Mesenchymal stem cell (in vitro differentiated cells and primary cell): ENCODE results near the gene CD300LF.

Experiments
- DNase-seq: peaks from one replicate; pipeline ENCODE4 v3.0.0-alpha.2; 2013
- H2AFZ ChIP-seq: one replicate; pipeline ENCODE4 v1.6.1; 2013; ENCODE audit warnings: low read depth, mild to moderate bottlenecking, control low read depth, inconsistent platforms, low read length, moderate library complexity
- H2AK5ac ChIP-seq: 2 replicates; pipeline ENCODE4 v1.6.1; 2013; ENCODE audit warnings: low read length, moderate library complexity, mild to moderate bottlenecking, inconsistent platforms; ENCODE audit not compliant: severe bottlenecking
- H2BK120ac ChIP-seq: one replicate; pipeline ENCODE4 v1.6.1; 2013; ENCODE audit warnings: low read depth, mild to moderate bottlenecking, inconsistent platforms, low read length, moderate library complexity
- H2BK12ac ChIP-seq, 2 experiments: one replicate each; pipeline ENCODE4 v1.6.1; 2013; ENCODE audit warnings: inconsistent platforms in 2 of 2, low read length in 2 of 2, mild to moderate bottlenecking in 2 of 2, moderate library complexity in 2 of 2, control low read depth in 1 of 2
- H2BK15ac ChIP-seq: one replicate; pipeline ENCODE4 v1.6.1; 2013; ENCODE audit warnings: mild to moderate bottlenecking, low read depth, inconsistent platforms; ENCODE audit not compliant: poor library complexity, severe bottlenecking
- H2BK5ac ChIP-seq: 2 replicates; pipeline ENCODE4 v1.6.1; 2013; ENCODE audit warnings: low read depth, mild to moderate bottlenecking, low read length, control low read depth, inconsistent platforms; ENCODE audit not compliant: poor library complexity, severe bottlenecking
- H3K14ac ChIP-seq, 2 experiments: one replicate each; pipeline ENCODE4 v1.6.1; 2013; ENCODE audit warnings: inconsistent platforms in 2 of 2, low read length in 2 of 2, control low read depth in 1 of 2, mild to moderate bottlenecking in 1 of 2, moderate library complexity in 1 of 2
- H3K18ac ChIP-seq, 2 experiments: one replicate each; pipeline ENCODE4 v1.6.1; 2013; ENCODE audit warnings: inconsistent platforms in 2 of 2, low read length in 2 of 2, control low read depth in 1 of 2, low read depth in 1 of 2, mild to moderate bottlenecking in 1 of 2
- H3K23ac ChIP-seq, 2 experiments: one replicate each; pipeline ENCODE4 v1.6.1; 2013; ENCODE audit warnings: inconsistent platforms in 2 of 2, low read length in 2 of 2, mild to moderate bottlenecking in 2 of 2, moderate library complexity in 2 of 2, control low read depth in 1 of 2
- H3K27ac ChIP-seq: 2 replicates; pipeline ENCODE4 v1.5.1; 2013; ENCODE audit warnings: mild to moderate bottlenecking, moderate library complexity, low read length, control low read depth, inconsistent platforms; ENCODE audit not compliant: poor library complexity, severe bottlenecking
- H3K27me3 ChIP-seq, 2 experiments: 2 replicates each; pipeline versions ENCODE4 v1.6.1 to v1.7.0; 2013; ENCODE audit warnings: low read length in 2 of 2, mild to moderate bottlenecking in 2 of 2, moderate library complexity in 2 of 2, control low read depth in 1 of 2, inconsistent platforms in 1 of 2; ENCODE audit not compliant: control insufficient read depth in 1 of 2, insufficient read depth in 1 of 2
- H3K36me3 ChIP-seq, 2 experiments: 2 replicates each; pipeline versions ENCODE4 v1.6.1 to v1.7.0; 2013; ENCODE audit warnings: low read length in 2 of 2, control low read depth in 1 of 2, inconsistent platforms in 1 of 2, low read depth in 1 of 2, mild to moderate bottlenecking in 1 of 2; ENCODE audit not compliant: insufficient read depth in 2 of 2, control insufficient read depth in 1 of 2
- H3K4ac ChIP-seq, 2 experiments: one replicate each; pipeline ENCODE4 v1.6.1; 2013; ENCODE audit warnings: inconsistent platforms in 2 of 2, low read length in 2 of 2, mild to moderate bottlenecking in 2 of 2, moderate library complexity in 2 of 2, control low read depth in 1 of 2, low read depth in 1 of 2
- H3K4me1 ChIP-seq: 2 replicates; pipeline ENCODE4 v1.6.1; 2013; ENCODE audit warnings: low read depth, low read length, control low read depth; ENCODE audit not compliant: control insufficient read depth, insufficient read depth
- H3K4me2 ChIP-seq: 2 replicates; pipeline ENCODE4 v1.6.1; 2013; ENCODE audit warnings: low read length, mild to moderate bottlenecking, inconsistent platforms; ENCODE audit not compliant: poor library complexity, severe bottlenecking
- H3K4me3 ChIP-seq, 2 experiments: 2 replicates each; pipeline versions ENCODE4 v1.5.1 to v1.7.0; 2013; ENCODE audit warnings: low read length in 2 of 2, mild to moderate bottlenecking in 2 of 2, control low read depth in 1 of 2, low read depth in 1 of 2; ENCODE audit not compliant: insufficient read depth in 1 of 2
- H3K79me1 ChIP-seq: replicated peaks from 2 replicates; pipeline ENCODE4 v1.6.1; 2013; ENCODE audit warnings: mild to moderate bottlenecking, control low read depth, low read length, inconsistent platforms; ENCODE audit not compliant: poor library complexity, severe bottlenecking
- H3K9ac ChIP-seq: 2 replicates; pipeline ENCODE4 v1.7.0; 2013; ENCODE audit warnings: mild to moderate bottlenecking, low read length, moderate library complexity
- H3K9me3 ChIP-seq: 2 replicates; pipeline ENCODE4 v1.7.0; 2013; ENCODE audit warnings: mild to moderate bottlenecking, low read length; ENCODE audit not compliant: control insufficient read depth
- H4K8ac ChIP-seq: one replicate; pipeline ENCODE4 v1.6.1; 2013; ENCODE audit warnings: inconsistent platforms, mild to moderate bottlenecking, low read length, moderate library complexity
- H4K91ac ChIP-seq: one replicate; pipeline ENCODE4 v1.6.1; 2013; ENCODE audit warnings: mild to moderate bottlenecking, low read length, inconsistent platforms
- WGBS: methylation state at CpG from one replicate; pipeline ENCODE4 v1.1.7; 2013; ENCODE audit warnings: mixed read lengths; 5-methylcytosine and 5-hydroxymethylcytosine counted together

The CD300LF gene

GRCh38 chr17:74682471-74683190, 30.1 kb downstream of the CD300LF start:
- DNase-seq = no peak
- WGBS = 79% methylated on average over 15 of the region's 15 CpGs
- H3K79me1 ChIP-seq = no peaks in the 10 kb centered on the region

GRCh38 chr17:74682028-74682427, 30.7 kb downstream of the CD300LF start:
- 79% methylated on average over 6 of the region's 6 CpGs for WGBS
- no peak overlapping the region for H3K18ac ChIP-seq
- no peak overlapping the region for H2BK120ac ChIP-seq
- no peaks in the 10 kb centered on the region for H3K9me3 ChIP-seq
- H3K4me3 ChIP-seq = no peak overlapping the region
- no peak overlapping the region for H2BK15ac ChIP-seq
- no peak overlapping the region for H2BK12ac ChIP-seq
- H3K4me2 ChIP-seq = no peak overlapping the region
- peaks cover 0 to 34% of the 10 kb centered on the region in 2 experiments for H3K27me3 ChIP-seq
- H3K27ac ChIP-seq = no peak overlapping the region
- H3K23ac ChIP-seq = no peak overlapping the region
- H4K91ac ChIP-seq = no peak overlapping the region
- H2AFZ ChIP-seq = no peak overlapping the region
- H3K9ac ChIP-seq = no peak overlapping the region
- H2BK5ac ChIP-seq = no peak overlapping the region
- no peaks in the 10 kb centered on the region for H3K36me3 ChIP-seq
- H2AK5ac ChIP-seq = no peak overlapping the region
- no peak for DNase-seq
- no peaks in the 10 kb centered on the region for H3K79me1 ChIP-seq
- H3K14ac ChIP-seq = no peak overlapping the region
- H3K4ac ChIP-seq = no peak overlapping the region
- H4K8ac ChIP-seq = no peak overlapping the region
- H3K4me1 ChIP-seq = no peaks in the 10 kb centered on the region

More at GRCh38 chr17:74682471-74683190, 30.1 kb downstream of the CD300LF start:
- peaks cover 0 to 36% of the 10 kb centered on the region in 2 experiments for H3K27me3 ChIP-seq
- no peaks in the 10 kb centered on the region for H3K36me3 ChIP-seq
- no peak overlapping the region for H2BK12ac ChIP-seq
- no peak overlapping the region for H3K18ac ChIP-seq
- H3K9ac ChIP-seq = no peak overlapping the region
- no peak overlapping the region for H3K14ac ChIP-seq
- H3K4me1 ChIP-seq = no peaks in the 10 kb centered on the region
- no peak overlapping the region for H3K4ac ChIP-seq
- H3K27ac ChIP-seq = no peak overlapping the region
- H3K4me2 ChIP-seq = no peak overlapping the region
- no peak overlapping the region for H2AFZ ChIP-seq
- no peak overlapping the region for H3K4me3 ChIP-seq
- H2AK5ac ChIP-seq = no peak overlapping the region
- H2BK120ac ChIP-seq = no peak overlapping the region
- H4K91ac ChIP-seq = no peak overlapping the region
- no peak overlapping the region for H2BK15ac ChIP-seq
- H3K23ac ChIP-seq = no peak overlapping the region
- no peaks in the 10 kb centered on the region for H3K9me3 ChIP-seq
- H4K8ac ChIP-seq = no peak overlapping the region
- H2BK5ac ChIP-seq = no peak overlapping the region

- H3K27ac ChIP-seq = no peak overlapping the region
- H3K27me3 ChIP-seq = peaks cover 0 to 41% of the 10 kb centered on the region in 2 experiments
- H2BK12ac ChIP-seq = no peak overlapping the region
- no peak overlapping the region for H2AK5ac ChIP-seq
- no peaks in the 10 kb centered on the region for H3K79me1 ChIP-seq
- no peak overlapping the region for H4K91ac ChIP-seq
- no peak overlapping the region for H3K4ac ChIP-seq
- WGBS = 67% methylated on average over 5 of the region's 5 CpGs
- no peaks in the 10 kb centered on the region for H3K9me3 ChIP-seq
- no peak overlapping the region for H2AFZ ChIP-seq
- H3K14ac ChIP-seq = no peak overlapping the region
- no peak overlapping the region for H3K4me3 ChIP-seq
- no peak overlapping the region for H3K4me2 ChIP-seq
- no peaks in the 10 kb centered on the region for H3K4me1 ChIP-seq
- H4K8ac ChIP-seq = no peak overlapping the region
- H2BK120ac ChIP-seq = no peak overlapping the region
- no peak overlapping the region for H3K9ac ChIP-seq
- no peaks in the 10 kb centered on the region for H3K36me3 ChIP-seq
- no peak for DNase-seq
- H3K18ac ChIP-seq = no peak overlapping the region
- H2BK15ac ChIP-seq = no peak overlapping the region
- H3K23ac ChIP-seq = no peak overlapping the region
- H2BK5ac ChIP-seq = no peak overlapping the region
These were observed 31.8 kb downstream of the CD300LF start for GRCh38 chr17:74680941-74681340.

GRCh38 chr17:74680213-74680612, 32.5 kb downstream of the CD300LF start:
- no peak for DNase-seq
- H3K4ac ChIP-seq = no peak overlapping the region
- no peak overlapping the region for H2BK120ac ChIP-seq
- H3K4me1 ChIP-seq = no peaks in the 10 kb centered on the region
- H3K9me3 ChIP-seq = no peaks in the 10 kb centered on the region
- 17% methylated on average over 1 of the region's 2 CpGs for WGBS
- H2AFZ ChIP-seq = no peak overlapping the region
- H3K4me2 ChIP-seq = no peak overlapping the region
- no peak overlapping the region for H2BK12ac ChIP-seq
- H3K14ac ChIP-seq = no peak overlapping the region
- no peak overlapping the region for H3K27ac ChIP-seq
- H3K27me3 ChIP-seq = peaks cover 0 to 46% of the 10 kb centered on the region in 2 experiments
- no peaks in the 10 kb centered on the region for H3K79me1 ChIP-seq
- H2AK5ac ChIP-seq = no peak overlapping the region
- H2BK5ac ChIP-seq = no peak overlapping the region
- H3K18ac ChIP-seq = no peak overlapping the region
- H3K36me3 ChIP-seq = no peaks in the 10 kb centered on the region
- no peak overlapping the region for H4K8ac ChIP-seq
- no peak overlapping the region for H3K9ac ChIP-seq
- no peak overlapping the region for H3K4me3 ChIP-seq
- peak overlapping the region; percentile 15 for H2BK15ac ChIP-seq
- H4K91ac ChIP-seq = no peak overlapping the region
- H3K23ac ChIP-seq = no peak overlapping the region
